H1 (cell line): Measurements from ENCODE around the gene ABI3. TPM values are rescaled to one million over a fixed set of nuclear protein-coding genes. Genes with fewer than 3 reads are reported as not detected.

Source experiments
- CTCF ChIA-PET: fragments of 300-600 bp; sonication (Branson Sonifier 250); formaldehyde crosslinking; loops from one replicate; lab custom pipeline; 2021; ENCODE audit not compliant: partially characterized antibody; lab: Charles Lee
- POLR2A ChIA-PET: fragments of 300-600 bp; sonication (Branson Sonifier 250); formaldehyde crosslinking; loops from one replicate; lab custom pipeline; 2021; ENCODE audit warnings: inconsistent platforms; ENCODE audit not compliant: partially characterized antibody; lab: Charles Lee
- DNase-seq, 2 experiments: peaks; one replicate each; pipeline versions ENCODE4 v3.0.0 to v3.0.0-alpha.2; 2010 to 2022; ENCODE audit warnings: low spot score in 2 of 2, low read depth in 1 of 2, mixed read lengths in 1 of 2
- FAIRE-seq: peaks from 2 replicates; lab custom pipeline; 2011; peaks lifted over from hg19 to GRCh38; lab: Jason Lieb, UNC
- H2AFZ ChIP-seq: 2 replicates; pipeline ENCODE4 v1.8.1; 2012; ENCODE audit warnings: low read length, inconsistent platforms
- H2AK5ac ChIP-seq: 2 replicates; pipeline ENCODE4 v1.6.1; 2013; ENCODE audit warnings: low read depth, low read length
- H2BK120ac ChIP-seq: replicated peaks from 2 replicates; pipeline ENCODE3; 2013; ENCODE audit warnings: low read depth, low read length, inconsistent platforms
- H2BK12ac ChIP-seq: 2 replicates; pipeline ENCODE4 v1.6.1; 2013; ENCODE audit warnings: low read depth, low read length
- H2BK15ac ChIP-seq: 2 replicates; pipeline ENCODE4 v1.6.1; 2013; ENCODE audit warnings: low read length
- H2BK20ac ChIP-seq: 2 replicates; pipeline ENCODE4 v1.6.1; 2013; ENCODE audit warnings: low read length
- H2BK5ac ChIP-seq: 2 replicates; pipeline ENCODE4 v1.6.1; 2013; ENCODE audit warnings: low read depth, low read length
- H3K14ac ChIP-seq: 2 replicates; pipeline ENCODE4 v1.6.1; 2013; ENCODE audit warnings: inconsistent platforms; ENCODE audit not compliant: insufficient read length
- H3K18ac ChIP-seq: 2 replicates; pipeline ENCODE4 v1.6.1; 2013; ENCODE audit warnings: low read length; ENCODE audit errors: extremely low read depth
- H3K23ac ChIP-seq: 2 replicates; pipeline ENCODE4 v1.6.1; 2013; ENCODE audit warnings: inconsistent platforms; ENCODE audit not compliant: insufficient read length
- H3K23me2 ChIP-seq: 2 replicates; pipeline ENCODE4 v1.6.1; 2013; ENCODE audit warnings: low read depth, low read length
- H3K27ac ChIP-seq: 2 replicates; pipeline ENCODE4 v1.6.1; 2011; ENCODE audit warnings: low read depth, low read length, inconsistent platforms
- H3K27me3 ChIP-seq, 4 experiments: replicated peaks in 1 of 4; 1 replicate in 1 of 4; 2 replicates in 3 of 4; pipeline versions ENCODE4 v1.6.1 to v1.8.1; 2011 to 2013; ENCODE audit warnings: low read length in 3 of 4, mild to moderate bottlenecking in 3 of 4, inconsistent platforms in 2 of 4, mixed read lengths in 2 of 4, moderate library complexity in 1 of 4; ENCODE audit not compliant: control insufficient read depth in 3 of 4, insufficient read depth in 3 of 4; ENCODE audit errors: extremely low read depth in 1 of 4
- H3K36me3 ChIP-seq, 4 experiments: 2 replicates each; pipeline versions ENCODE4 v1.6.1 to v1.8.1; 2011 to 2013; ENCODE audit warnings: mild to moderate bottlenecking in 4 of 4, low read length in 3 of 4, moderate library complexity in 2 of 4, control low read depth in 1 of 4, inconsistent platforms in 1 of 4; ENCODE audit not compliant: insufficient read depth in 4 of 4, control insufficient read depth in 2 of 4
- H3K4ac ChIP-seq: replicated peaks from 2 replicates; pipeline ENCODE3; 2013; ENCODE audit warnings: low read length, low read depth, mixed read lengths, inconsistent platforms; ENCODE audit not compliant: insufficient read length
- H3K4me1 ChIP-seq, 4 experiments: replicated peaks in 1 of 4; 1 replicate in 1 of 4; 2 replicates in 3 of 4; pipeline versions ENCODE4 v1.6.1 to v1.8.1; 2011 to 2013; ENCODE audit warnings: low read length in 3 of 4, inconsistent platforms in 2 of 4, mixed read lengths in 1 of 4; ENCODE audit not compliant: insufficient read depth in 4 of 4, control insufficient read depth in 3 of 4
- H3K4me2 ChIP-seq, 2 experiments: 2 replicates each; pipeline versions ENCODE4 v1.6.1 to v1.8.1; 2011 to 2013; ENCODE audit warnings: low read depth in 2 of 2, low read length in 2 of 2, control low read depth in 1 of 2, inconsistent platforms in 1 of 2, mild to moderate bottlenecking in 1 of 2; ENCODE audit not compliant: insufficient read depth in 1 of 2
- H3K4me3 ChIP-seq, 4 experiments: fragments of 200-600, 300-600 bp in 1 of 4; sonication (generic), shearing (Covaris generic), sonication (Bioruptor Twin) in 1 of 4; 2 replicates each; pipeline versions ENCODE4 v1.5.1 to v1.8.1; 2011 to 2016; ENCODE audit warnings: low read length in 4 of 4, low read depth in 3 of 4, control low read depth in 2 of 4, inconsistent platforms in 2 of 4, mild to moderate bottlenecking in 2 of 4, mixed read lengths in 1 of 4, moderate library complexity in 1 of 4; ENCODE audit not compliant: insufficient read depth in 2 of 4; ENCODE audit errors: extremely low read depth in 1 of 4
- H3K56ac ChIP-seq: replicated peaks from 2 replicates; pipeline ENCODE3; 2013; ENCODE audit warnings: low read depth, mild to moderate bottlenecking, mixed read lengths, low read length, inconsistent platforms; ENCODE audit not compliant: insufficient read length
- H3K79me1 ChIP-seq: 2 replicates; pipeline ENCODE4 v1.6.1; 2013; ENCODE audit warnings: low read depth, low read length, control low read depth
- H3K79me2 ChIP-seq, 2 experiments: 2 replicates each; pipeline versions ENCODE4 v1.6.1 to v1.8.1; 2012 to 2013; ENCODE audit warnings: low read length in 2 of 2, mild to moderate bottlenecking in 2 of 2, inconsistent platforms in 1 of 2; ENCODE audit not compliant: insufficient read depth in 2 of 2, control insufficient read depth in 1 of 2
- H3K9ac ChIP-seq, 4 experiments: replicated peaks in 1 of 4; 1 replicate in 1 of 4; 2 replicates in 3 of 4; pipeline versions ENCODE4 v1.6.1 to v1.8.1; 2011 to 2013; ENCODE audit warnings: low read depth in 3 of 4, low read length in 3 of 4, control low read depth in 2 of 4, mild to moderate bottlenecking in 2 of 4, moderate library complexity in 2 of 4, inconsistent platforms in 1 of 4; ENCODE audit errors: extremely low read depth in 1 of 4
- H3K9me3 ChIP-seq, 2 experiments: 2 replicates each; pipeline versions ENCODE4 v1.6.1 to v1.8.1; 2012 to 2013; ENCODE audit warnings: mild to moderate bottlenecking in 2 of 2, moderate library complexity in 2 of 2, control low read depth in 1 of 2, inconsistent platforms in 1 of 2, low read depth in 1 of 2, low read length in 1 of 2, mixed read lengths in 1 of 2; ENCODE audit not compliant: insufficient read depth in 2 of 2
- H4K20me1 ChIP-seq, 2 experiments: replicated peaks in 1 of 2; 2 replicates each; pipeline versions ENCODE3 to v1.8.1; 2011 to 2013; ENCODE audit warnings: inconsistent platforms in 2 of 2, low read length in 2 of 2, mild to moderate bottlenecking in 1 of 2; ENCODE audit not compliant: insufficient read depth in 2 of 2, control insufficient read depth in 1 of 2
- H4K5ac ChIP-seq: 2 replicates; pipeline ENCODE4 v1.6.1; 2013; ENCODE audit warnings: low read length, low read depth, mixed read lengths, inconsistent platforms; ENCODE audit not compliant: insufficient read length
- H4K8ac ChIP-seq: 2 replicates; pipeline ENCODE4 v1.8.0; 2013; ENCODE audit warnings: mild to moderate bottlenecking, moderate library complexity, low read length, inconsistent platforms; ENCODE audit not compliant: insufficient read depth; ENCODE audit errors: extremely low read depth
- H4K91ac ChIP-seq: replicated peaks from 2 replicates; pipeline ENCODE3; 2013; ENCODE audit warnings: low read length, mixed read lengths, inconsistent platforms; ENCODE audit not compliant: insufficient read length
- ASH2L ChIP-seq: fragments of 200-600, 300-600 bp; sonication (generic); IDR thresholded peaks from one replicate; pipeline ENCODE4 v1.7.1; 2017; ENCODE audit warnings: low read length
- BACH1 ChIP-seq: IDR thresholded peaks from 2 replicates; pipeline ENCODE4 v1.6.1; 2012; ENCODE audit warnings: low read length, improper control_type of control experiment
- JUN ChIP-seq: IDR thresholded peaks from 2 replicates; pipeline ENCODE4 v1.6.1; 2011; ENCODE audit warnings: low read depth, mild to moderate bottlenecking, improper control_type of control experiment, low read length
- KDM4A ChIP-seq: IDR thresholded peaks from one replicate; pipeline ENCODE4 v1.7.1; 2012; ENCODE audit warnings: low read depth, mild to moderate bottlenecking, moderate library complexity, low read length, inconsistent platforms; ENCODE audit not compliant: severe bottlenecking
- POLR2A ChIP-seq, 2 experiments: IDR thresholded peaks; 1 replicate in 1 of 2; 2 replicates in 1 of 2; pipeline ENCODE4 v1.6.1; 2011; ENCODE audit warnings: low read depth in 2 of 2, low read length in 2 of 2, mild to moderate bottlenecking in 2 of 2; ENCODE audit errors: control extremely low read depth in 1 of 2
- POU5F1 ChIP-seq: IDR thresholded peaks from 2 replicates; pipeline ENCODE4 v1.6.1; 2011; ENCODE audit warnings: low read depth, mild to moderate bottlenecking, low read length, moderate library complexity
- WGBS, 2 experiments: shearing (Covaris generic) in 1 of 2; methylation state at CpG; one replicate each; pipeline versions ENCODE4 v1.1.6 to v1.1.7; 2013 to 2015; ENCODE audit warnings: low lambda C conversion rate in 2 of 2, mixed read lengths in 2 of 2, inconsistent platforms in 1 of 2, low coverage in 1 of 2, missing lambda C conversion rate in 1 of 2; ENCODE audit not compliant: insufficient replicate concordance in 2 of 2, insufficient coverage in 1 of 2, insufficient read length in 1 of 2; ENCODE audit errors: extremely low coverage in 1 of 2, missing lambda C conversion rate in 1 of 2; 5-methylcytosine and 5-hydroxymethylcytosine counted together
- polyA plus RNA-seq, 7 experiments: library from polyadenylated mRNA; depleted of rRNA in 3 of 7; stranded (reverse) in 5 of 7; unstranded in 2 of 7; fragments of >200 nt in 5 of 7; fragments of 200-250 nt in 2 of 7; gene quantifications; 1 replicate in 5 of 7; 2 replicates in 1 of 7; 4 replicates in 1 of 7; pipeline versions ENCODE4 v1.2.1 to v1.2.3, GENCODE V29; 2011 to 2013; ENCODE audit warnings: missing spikeins in 2 of 7, mixed read lengths in 2 of 7
- total RNA-seq: library from RNA; stranded (reverse); fragmentation: NEBNext Ultra II Directional; extraction: Animal tissue kit (Norgen Biotek cat#: 25700); gene quantifications from 2 replicates; pipeline ENCODE4 v1.2.1, GENCODE V29; 2021

The ABI3 gene
- total and polyA plus RNA-seq, 2 of the 8 experiments (the other 6 are each of a cell fraction or from before 2014, with no cell fraction given), result 1.3 to 2.5 TPM

GRCh38 chr17:49241040-49241439 is 30.5 kb downstream of the ABI3 start:
- CTCF ChIA-PET, result interaction anchor here (0.7 to 3.7 kb wide), 7 partner anchors 13 to 167 kb away, joined by 3 to 15 read pairs (median 6); no protein-coding TSS in a partner anchor
- Histone ChIP-seq H4K5ac (no peak overlapping the region), H3K9ac (no peak overlapping the region), H4K20me1 (no peaks in the 10 kb centered on the region), H3K27me3 (no peaks in the 10 kb centered on the region), H4K91ac (no peak overlapping the region), H3K14ac (no peak overlapping the region), H3K4me1 (peaks cover 2 to 5% (median 4%) of the 10 kb centered on the region in 4 experiments; a peak in 5 of 7 replicates), H3K4me2 (no peak overlapping the region), H2BK15ac (no peak overlapping the region), H3K18ac (no peak overlapping the region), H2AK5ac (no peak overlapping the region), H3K23me2 (no peaks in the 10 kb centered on the region), H4K8ac (no peak overlapping the region), H3K23ac (no peak overlapping the region), H3K79me1 (no peaks in the 10 kb centered on the region), H3K56ac (no peak overlapping the region), H3K4me3 (no peak overlapping the region), H3K36me3 (no peaks in the 10 kb centered on the region), H2BK120ac (no peak overlapping the region), H2BK5ac (no peak overlapping the region), H3K79me2 (no peaks in the 10 kb centered on the region), H3K27ac (no peak overlapping the region), H2AFZ (no peak overlapping the region), H2BK12ac (no peak overlapping the region), H3K4ac (no peak overlapping the region), H3K9me3 (no peaks in the 10 kb centered on the region), H2BK20ac (no peak overlapping the region)
- 95% methylated on average over 8 of the region's 8 CpGs; no CpG with 5 or more reads in 1 of the 2 experiments for WGBS, 2 experiments
- no peak for FAIRE-seq
- no peak for DNase-seq
- POLR2A ChIA-PET, result no interaction called here
- TF ChIP-seq POLR2A (IDR thresholded peaks at IDR 0.05; ENCODE audit: control extremely low read depth in 1 of 2, low read depth in 2 of 2, low read length in 2 of 2) (no peak), ASH2L (no peak), POU5F1 (no peak), JUN (no peak), BACH1 (no peak), KDM4A (no peak)
